ENCODE data around the gene SLC46A1. TPM values are rescaled to one million over a fixed set of nuclear protein-coding genes. Genes with fewer than 3 reads are reported as not detected.

SLC46A1 gene
- total and polyA plus RNA-seq, 2 of the 13 experiments (the other 11 are each of a cell fraction or from before 2014, with no cell fraction given) = 19.6 to 22.6 TPM

DNA sequence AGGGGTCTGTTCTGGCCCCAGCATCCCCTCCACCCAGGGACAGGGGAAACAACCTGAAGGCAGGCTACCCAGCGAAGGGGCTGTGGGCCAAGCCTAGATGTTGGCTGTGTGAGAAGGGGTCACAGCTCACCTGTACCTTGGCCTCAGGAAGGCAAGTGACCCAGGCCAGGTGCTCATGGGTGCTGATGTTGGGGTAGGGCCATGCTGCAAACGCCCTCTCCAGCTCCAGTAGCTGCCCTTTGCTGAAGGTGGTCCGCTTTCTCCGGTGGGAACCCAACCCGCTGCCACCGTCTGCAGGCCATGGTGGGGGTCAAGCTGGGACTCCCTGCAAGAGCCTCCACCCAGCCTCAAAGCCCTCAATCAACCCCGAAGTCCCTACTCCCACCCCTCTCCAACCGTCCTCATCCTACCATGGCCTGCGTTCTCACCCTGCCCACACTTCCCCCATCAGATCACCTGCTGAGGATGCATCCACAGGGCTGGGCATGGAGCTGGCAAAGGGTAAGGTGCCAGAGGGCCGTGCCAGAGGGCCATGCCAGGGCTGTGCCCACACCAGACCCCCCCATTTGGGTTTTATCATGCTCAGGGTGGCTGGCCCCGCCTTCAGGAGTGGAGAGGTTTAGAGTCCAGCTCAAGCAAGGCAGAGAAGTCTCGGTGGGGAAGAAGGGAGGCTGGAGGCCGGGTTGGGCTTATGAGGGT, 41.2 kb downstream of the SLC46A1 start, which contains the start of gene SEBOX (continued):
- TF ChIP-seq, protein P1, sequence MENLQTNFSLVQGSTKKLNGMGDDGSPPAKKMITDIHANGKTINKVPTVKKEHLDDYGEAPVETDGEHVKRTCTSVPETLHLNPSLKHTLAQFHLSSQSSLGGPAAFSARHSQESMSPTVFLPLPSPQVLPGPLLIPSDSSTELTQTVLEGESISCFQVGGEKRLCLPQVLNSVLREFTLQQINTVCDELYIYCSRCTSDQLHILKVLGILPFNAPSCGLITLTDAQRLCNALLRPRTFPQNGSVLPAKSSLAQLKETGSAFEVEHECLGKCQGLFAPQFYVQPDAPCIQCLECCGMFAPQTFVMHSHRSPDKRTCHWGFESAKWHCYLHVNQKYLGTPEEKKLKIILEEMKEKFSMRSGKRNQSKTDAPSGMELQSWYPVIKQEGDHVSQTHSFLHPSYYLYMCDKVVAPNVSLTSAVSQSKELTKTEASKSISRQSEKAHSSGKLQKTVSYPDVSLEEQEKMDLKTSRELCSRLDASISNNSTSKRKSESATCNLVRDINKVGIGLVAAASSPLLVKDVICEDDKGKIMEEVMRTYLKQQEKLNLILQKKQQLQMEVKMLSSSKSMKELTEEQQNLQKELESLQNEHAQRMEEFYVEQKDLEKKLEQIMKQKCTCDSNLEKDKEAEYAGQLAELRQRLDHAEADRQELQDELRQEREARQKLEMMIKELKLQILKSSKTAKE (CRISPR knock-in tag; IDR thresholded peaks at IDR 0.05; ENCODE audit: borderline replicate concordance) = no peak
- TF ChIP-seq HOXA5 (CRISPR knock-in tag; IDR thresholded peaks at IDR 0.05) = no peak
- peak in 1 of 2 experiments; percentile 14; a peak in 1 of 4 replicates for TF ChIP-seq POLR2A (IDR thresholded peaks at IDR 0.05; ENCODE audit: insufficient read depth in 1 of 2, low read depth in 2 of 2, low read length in 2 of 2)
- no peak for TF ChIP-seq MAFF (IDR thresholded peaks at IDR 0.05; ENCODE audit: low read depth, low read length)
- TF ChIP-seq ZNF768 (CRISPR knock-in tag; IDR thresholded peaks at IDR 0.05) = no peak
- TF ChIP-seq NCOA1 (CRISPR knock-in tag; IDR thresholded peaks at IDR 0.05) = no peak
- TF ChIP-seq, protein P2, sequence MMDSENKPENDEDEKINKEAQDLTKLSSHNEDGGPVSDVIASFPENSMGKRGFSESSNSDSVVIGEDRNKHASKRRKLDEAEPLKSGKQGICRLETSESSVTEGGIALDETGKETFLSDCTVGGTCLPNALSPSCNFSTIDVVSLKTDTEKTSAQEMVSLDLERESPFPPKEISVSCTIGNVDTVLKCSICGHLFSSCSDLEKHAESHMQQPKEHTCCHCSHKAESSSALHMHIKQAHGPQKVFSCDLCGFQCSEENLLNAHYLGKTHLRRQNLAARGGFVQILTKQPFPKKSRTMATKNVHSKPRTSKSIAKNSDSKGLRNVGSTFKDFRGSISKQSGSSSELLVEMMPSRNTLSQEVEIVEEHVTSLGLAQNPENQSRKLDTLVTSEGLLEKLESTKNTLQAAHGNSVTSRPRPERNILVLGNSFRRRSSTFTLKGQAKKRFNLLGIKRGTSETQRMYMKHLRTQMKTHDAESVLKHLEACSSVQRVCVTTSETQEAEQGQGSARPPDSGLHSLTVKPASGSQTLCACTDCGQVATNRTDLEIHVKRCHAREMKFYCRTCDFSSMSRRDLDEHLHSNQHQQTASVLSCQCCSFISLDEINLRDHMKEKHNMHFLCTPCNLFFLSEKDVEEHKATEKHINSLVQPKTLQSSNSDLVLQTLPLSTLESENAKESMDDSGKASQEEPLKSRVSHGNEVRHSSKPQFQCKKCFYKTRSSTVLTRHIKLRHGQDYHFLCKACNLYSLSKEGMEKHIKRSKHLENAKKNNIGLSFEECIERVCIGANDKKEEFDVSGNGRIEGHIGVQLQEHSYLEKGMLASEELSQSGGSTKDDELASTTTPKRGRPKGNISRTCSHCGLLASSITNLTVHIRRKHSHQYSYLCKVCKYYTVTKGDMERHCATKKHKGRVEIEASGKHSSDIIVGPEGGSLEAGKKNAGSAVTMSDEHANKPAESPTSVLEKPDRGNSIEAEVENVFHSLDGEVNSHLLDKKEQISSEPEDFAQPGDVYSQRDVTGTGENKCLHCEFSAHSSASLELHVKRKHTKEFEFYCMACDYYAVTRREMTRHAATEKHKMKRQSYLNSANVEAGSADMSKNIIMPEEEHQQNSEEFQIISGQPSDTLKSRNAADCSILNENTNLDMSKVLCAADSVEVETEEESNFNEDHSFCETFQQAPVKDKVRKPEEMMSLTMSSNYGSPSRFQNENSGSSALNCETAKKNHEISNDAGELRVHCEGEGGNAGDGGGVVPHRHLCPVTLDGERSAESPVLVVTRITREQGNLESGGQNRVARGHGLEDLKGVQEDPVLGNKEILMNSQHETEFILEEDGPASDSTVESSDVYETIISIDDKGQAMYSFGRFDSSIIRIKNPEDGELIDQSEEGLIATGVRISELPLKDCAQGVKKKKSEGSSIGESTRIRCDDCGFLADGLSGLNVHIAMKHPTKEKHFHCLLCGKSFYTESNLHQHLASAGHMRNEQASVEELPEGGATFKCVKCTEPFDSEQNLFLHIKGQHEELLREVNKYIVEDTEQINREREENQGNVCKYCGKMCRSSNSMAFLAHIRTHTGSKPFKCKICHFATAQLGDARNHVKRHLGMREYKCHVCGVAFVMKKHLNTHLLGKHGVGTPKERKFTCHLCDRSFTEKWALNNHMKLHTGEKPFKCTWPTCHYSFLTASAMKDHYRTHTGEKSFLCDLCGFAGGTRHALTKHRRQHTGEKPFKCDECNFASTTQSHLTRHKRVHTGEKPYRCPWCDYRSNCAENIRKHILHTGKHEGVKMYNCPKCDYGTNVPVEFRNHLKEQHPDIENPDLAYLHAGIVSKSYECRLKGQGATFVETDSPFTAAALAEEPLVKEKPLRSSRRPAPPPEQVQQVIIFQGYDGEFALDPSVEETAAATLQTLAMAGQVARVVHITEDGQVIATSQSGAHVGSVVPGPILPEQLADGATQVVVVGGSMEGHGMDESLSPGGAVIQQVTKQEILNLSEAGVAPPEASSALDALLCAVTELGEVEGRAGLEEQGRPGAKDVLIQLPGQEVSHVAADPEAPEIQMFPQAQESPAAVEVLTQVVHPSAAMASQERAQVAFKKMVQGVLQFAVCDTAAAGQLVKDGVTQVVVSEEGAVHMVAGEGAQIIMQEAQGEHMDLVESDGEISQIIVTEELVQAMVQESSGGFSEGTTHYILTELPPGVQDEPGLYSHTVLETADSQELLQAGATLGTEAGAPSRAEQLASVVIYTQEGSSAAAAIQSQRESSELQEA (CRISPR knock-in tag; IDR thresholded peaks at IDR 0.05; ENCODE audit: not compliant biosample characterization) = no peak
- no peak for TF ChIP-seq KLF9 (CRISPR knock-in tag; IDR thresholded peaks at IDR 0.05; ENCODE audit: low read depth)
- TF ChIP-seq, protein P3, sequence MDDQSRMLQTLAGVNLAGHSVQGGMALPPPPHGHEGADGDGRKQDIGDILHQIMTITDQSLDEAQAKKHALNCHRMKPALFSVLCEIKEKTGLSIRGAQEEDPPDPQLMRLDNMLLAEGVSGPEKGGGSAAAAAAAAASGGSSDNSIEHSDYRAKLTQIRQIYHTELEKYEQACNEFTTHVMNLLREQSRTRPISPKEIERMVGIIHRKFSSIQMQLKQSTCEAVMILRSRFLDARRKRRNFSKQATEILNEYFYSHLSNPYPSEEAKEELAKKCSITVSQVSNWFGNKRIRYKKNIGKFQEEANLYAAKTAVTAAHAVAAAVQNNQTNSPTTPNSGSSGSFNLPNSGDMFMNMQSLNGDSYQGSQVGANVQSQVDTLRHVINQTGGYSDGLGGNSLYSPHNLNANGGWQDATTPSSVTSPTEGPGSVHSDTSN (CRISPR knock-in tag; IDR thresholded peaks at IDR 0.05; ENCODE audit: borderline replicate concordance) = no peak
- peak; percentile 80 for TF ChIP-seq HNRNPL (IDR thresholded peaks at IDR 0.05; ENCODE audit: low read depth, low read length)
- no peak for TF ChIP-seq FOXJ3 (CRISPR knock-in tag; IDR thresholded peaks at IDR 0.05; ENCODE audit: borderline replicate concordance)
- no peak for TF ChIP-seq MATR3 (CRISPR knock-in tag; IDR thresholded peaks at IDR 0.05)
- no peak for TF ChIP-seq ZNF138 (CRISPR knock-in tag; IDR thresholded peaks at IDR 0.05; ENCODE audit: low read depth)
- no peak for TF ChIP-seq ZNF33A (CRISPR knock-in tag; IDR thresholded peaks at IDR 0.05; ENCODE audit: borderline replicate concordance)
- no peak for TF ChIP-seq SRSF1 (optimal IDR thresholded peaks at IDR 0.05; ENCODE audit: low read depth, low read length)
- peak; percentile 73 for TF ChIP-seq AGO2 (optimal IDR thresholded peaks at IDR 0.05; ENCODE audit: low read depth, low read length)
